Measurements from ENCODE around the gene SIRT6.
"Not testable (repeated sequence)": the region's sequence is repeated elsewhere in the genome, so short reads cannot be mapped to it uniquely, and the experiment has no call there.

SIRT6 gene

GRCh38 chr19:4174895-4175668, 7.3 kb downstream of the SIRT6 start:
- no peak for ATAC-seq
- DNase-seq: no peak

DNA sequence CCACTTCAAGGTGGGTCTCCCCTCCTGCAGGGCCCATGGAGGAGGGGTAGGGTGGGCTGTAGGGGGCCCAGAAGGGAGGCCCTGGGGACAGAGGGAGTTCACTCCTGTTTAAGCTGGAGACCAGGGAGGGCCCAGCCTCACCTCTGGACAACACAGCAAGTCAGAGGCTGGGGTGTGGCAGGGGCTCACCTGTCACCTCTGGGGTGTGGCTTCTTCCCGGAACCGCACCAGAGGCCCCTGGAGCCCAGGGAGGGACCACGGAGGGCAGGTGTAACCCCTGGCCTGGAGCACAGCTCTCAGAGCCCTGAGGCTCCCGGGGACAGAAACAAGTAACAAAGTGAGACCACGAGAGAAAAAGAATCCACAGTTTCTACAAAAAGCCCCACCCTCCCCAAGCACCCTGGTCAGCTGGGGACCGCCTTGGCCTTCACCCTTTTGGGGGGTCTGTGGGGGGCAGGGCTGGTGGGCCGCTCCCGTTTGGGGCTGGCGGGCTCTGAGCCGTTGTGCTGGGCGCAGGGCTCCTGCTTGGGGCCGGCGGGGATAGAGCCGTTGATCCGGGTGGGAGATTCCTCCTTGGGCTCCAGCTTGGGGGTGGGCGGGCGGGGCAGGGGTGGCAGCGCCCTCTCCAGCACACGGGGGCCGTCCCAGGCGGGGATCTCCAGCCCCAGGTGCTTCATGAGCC, 8.0 kb downstream of the SIRT6 start:
- DNase-seq: no peak
- no peak for ATAC-seq

- DNase-seq: no peak
- ATAC-seq: no peak
Observed at GRCh38 chr19:4173479-4174212, 8.7 kb downstream of the SIRT6 start.

DNA sequence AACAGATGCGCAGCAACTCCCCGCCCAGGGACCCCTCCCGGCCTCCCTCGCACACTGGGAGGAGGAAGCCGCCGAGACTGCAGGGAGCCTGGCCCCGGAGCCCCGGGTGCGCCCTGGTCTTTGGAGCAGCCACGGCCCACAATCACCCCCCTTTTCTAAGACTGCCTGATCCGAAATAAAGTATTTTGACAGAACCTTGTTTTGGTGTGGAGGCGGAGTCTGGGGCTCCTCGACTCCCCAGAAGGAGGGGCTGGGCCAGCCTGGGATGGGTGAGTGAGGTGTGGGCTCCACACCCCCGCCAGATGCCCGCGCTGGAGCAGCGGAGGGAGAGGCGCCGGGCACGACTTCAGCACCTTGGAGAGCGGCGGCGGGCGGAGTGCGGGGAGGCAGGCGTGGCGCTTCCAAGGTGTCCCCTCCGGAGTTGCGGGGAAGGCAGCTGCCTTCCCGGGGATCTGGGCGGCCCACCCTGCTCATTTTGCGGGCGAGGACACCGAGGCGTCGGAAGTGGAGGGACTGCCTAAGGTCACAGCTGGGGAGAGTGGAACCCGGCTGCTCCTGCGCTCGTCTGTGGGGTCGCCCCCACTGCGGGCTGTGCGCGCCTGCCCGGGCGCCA, 9.4 kb downstream of the SIRT6 start:
- DNase-seq: peak; percentile 80
- ATAC-seq: peak; percentile 41

DNA sequence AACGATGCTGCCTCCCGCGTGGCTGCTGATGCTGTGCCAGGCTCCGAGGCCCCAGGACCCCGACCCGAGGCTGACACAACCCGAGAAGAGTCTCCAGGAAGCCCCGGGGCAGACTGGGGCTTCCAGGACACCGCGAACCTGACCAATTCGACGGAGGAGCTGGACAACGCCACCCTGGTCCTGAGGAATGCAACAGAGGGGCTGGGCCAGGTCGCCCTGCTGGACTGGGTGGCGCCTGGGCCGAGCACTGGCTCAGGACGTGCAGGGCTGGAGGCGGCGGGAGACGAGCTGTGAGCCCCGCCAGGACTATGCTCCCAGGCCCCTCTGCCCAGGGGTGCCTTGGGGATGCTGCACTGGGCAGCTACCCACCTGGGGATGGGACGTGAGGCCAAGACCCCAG, 10.7 kb downstream of the SIRT6 start:
- ATAC-seq (no peak), DNase-seq (no peak)

DNA sequence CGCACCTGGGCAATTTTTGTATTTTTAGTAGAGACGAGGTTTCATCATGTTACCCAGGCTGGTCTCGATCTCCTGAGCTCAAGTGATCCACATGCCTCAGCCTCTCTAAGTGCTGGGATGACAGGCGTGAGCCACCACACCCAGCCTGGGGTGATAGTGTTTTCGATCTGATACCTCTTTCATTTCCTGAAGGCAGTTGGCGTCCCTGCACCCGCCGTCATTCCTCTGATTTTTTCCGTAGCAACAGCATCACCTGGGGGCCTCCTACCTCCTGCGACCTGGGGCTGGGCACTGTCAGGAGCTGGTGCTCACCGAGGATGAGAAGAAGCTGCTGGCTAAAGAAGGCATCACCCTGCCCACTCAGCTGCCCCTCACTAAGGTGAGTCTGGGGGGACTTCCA, 18.1 kb downstream of the SIRT6 start:
- DNase-seq (no peak), ATAC-seq (no peak)

GRCh38 chr19:4161415-4162077, 20.8 kb downstream of the SIRT6 start:
- ATAC-seq: no peak
- DNase-seq: no peak

DNA sequence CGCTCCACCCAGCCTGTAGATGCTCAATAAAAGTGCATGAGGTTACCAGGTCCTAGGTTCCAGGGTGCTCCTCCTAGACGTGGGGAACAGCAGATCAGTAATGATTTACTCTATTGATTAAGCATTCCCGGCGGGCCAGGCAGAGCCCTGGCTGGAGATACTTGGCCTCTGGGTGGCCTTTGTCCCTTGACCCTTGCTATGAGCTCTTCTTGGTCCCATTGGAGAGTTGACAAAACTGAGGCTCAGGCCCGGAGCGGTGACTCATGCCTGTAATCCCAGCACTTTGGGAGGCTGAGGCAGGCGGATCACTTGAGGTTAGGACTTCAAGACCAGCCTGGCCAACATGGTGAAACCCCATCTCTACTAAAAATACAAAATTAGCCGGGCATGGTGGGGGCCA, 24.4 kb downstream of the SIRT6 start:
- DNase-seq: not testable (repeated sequence)

GRCh38 chr19:4157164-4157563, 25.2 kb downstream of the SIRT6 start:
- no peak for ATAC-seq
- no peak for DNase-seq

More for the DNA sequence above, 24.4 kb downstream of the SIRT6 start:
- not testable (repeated sequence) for ATAC-seq

DNA sequence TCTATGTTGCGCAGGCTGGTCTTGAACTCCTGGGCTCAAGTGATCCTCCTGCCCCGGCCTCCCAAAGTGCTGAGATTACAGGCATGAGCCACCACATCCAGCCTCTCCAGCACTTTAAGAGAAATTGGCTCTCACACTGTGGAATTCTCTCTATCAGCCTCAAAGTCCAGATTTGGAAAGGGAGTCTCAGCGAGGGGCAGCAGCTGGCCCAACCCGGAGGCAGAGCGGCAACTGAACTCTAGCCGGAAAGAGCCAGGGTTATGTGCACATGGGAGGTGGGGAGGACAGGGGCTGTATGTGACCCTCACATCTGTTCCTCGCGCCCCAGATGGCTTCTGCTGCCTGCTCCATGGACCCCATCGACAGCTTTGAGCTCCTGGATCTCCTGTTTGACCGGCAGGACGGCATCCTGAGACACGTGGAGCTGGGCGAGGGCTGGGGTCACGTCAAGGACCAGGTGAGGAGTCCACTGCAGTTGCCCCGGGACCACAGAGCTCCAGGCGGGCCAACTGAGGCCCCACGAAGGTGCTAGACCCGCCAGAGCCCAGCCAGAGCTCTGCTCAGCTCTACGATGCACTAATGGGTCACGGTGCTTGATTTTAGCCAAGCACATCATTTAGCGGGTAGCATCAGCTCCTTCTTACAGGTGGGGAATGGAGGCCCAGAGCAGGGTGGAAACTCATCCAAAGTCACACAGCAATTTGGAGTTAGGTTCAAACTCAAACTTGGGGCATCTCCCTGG, 27.6 kb downstream of the SIRT6 start:
- no peak for ATAC-seq
- no peak for DNase-seq

DNA sequence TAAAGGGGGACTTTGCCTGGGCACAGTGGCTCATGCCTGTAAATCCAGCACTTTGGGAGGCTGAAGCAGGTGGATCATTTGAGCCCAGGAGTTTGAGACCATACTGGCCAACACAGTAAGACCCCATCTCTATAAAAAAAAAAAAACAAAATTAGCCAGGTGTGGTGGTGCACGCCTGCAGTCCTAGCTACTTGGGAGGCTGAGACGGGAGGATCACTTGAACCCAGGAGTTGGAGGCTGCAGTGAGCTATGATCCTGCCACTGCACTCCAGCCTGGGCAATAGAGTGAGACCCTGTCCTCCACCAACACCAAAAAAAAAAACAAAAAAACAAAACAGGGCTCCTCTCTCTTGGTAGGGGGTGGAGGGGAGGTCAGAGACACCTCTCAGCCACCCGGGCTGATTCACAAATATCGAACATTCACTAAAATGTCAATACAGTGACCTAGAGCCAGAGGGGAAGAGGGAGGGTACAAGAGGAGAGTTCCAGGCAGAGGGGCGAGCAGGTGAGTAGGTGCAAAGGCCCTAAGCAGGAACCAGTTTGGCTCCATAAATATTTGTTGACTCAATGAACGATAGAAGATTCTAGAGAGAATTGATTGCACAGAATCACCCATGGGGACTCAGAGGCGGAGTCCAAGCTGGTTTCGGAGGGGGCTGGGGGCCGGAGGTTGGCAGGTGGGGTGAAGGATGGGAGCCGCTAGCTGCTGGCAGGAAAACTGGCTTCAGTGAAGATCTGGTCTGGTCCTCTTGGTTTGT, 29.9 kb downstream of the SIRT6 start:
- DNase-seq: no peak
- ATAC-seq: no peak

- ATAC-seq (no peak), DNase-seq (no peak)
Observed at GRCh38 chr19:4151623-4152022, 30.7 kb downstream of the SIRT6 start.

GRCh38 chr19:4149518-4150288, 32.7 kb downstream of the SIRT6 start:
- no peak for ATAC-seq
- no peak for DNase-seq

GRCh38 chr19:4144666-4145249, 37.6 kb downstream of the SIRT6 start:
- DNase-seq: no peak
- ATAC-seq: no peak

DNA sequence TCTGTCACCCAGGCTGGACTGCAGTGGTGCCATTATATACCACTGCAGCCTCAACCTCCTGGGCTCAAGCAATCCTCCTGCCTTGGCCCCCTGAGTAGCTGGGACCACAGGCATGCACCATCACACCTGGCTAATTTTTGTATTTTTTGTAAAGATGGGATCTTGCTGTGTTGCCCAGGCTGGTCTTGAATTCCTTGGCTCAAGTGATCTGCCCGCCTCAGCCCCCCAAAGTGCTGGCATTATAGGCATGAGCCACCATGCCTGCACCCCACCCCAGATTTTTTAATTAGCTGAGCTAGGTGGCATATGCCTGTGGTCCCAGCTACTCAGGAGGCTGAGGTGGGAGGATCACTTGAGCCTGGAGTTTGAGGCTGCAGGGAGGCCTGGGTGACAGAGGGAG, 39.4 kb downstream of the SIRT6 start:
- DNase-seq, ATAC-seq: not testable (repeated sequence)

DNA sequence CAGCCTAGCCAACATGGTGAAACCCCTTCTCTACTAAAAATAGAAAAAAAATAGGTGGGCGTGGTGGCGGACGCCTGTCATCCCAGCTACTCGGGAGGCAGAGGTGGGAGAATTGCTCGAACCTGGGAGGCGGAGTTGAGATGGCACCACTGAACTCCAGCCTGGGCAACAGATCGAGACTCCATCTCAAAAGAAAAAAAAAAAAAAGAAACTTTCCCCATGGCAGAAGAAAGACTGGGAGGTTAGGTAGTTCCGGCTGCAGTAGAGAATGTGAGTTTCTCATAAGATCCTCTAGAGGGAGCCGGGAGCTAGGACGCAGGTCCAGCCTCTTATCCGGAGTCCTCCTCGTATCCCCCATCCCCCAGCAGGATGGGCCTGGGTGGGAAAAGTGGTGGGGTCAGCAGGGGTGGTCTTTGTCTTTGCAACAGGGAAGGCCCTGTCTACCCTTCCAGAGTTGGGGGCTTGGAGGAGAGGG, 42.1 kb downstream of the SIRT6 start:
- peak; percentile 68 for ATAC-seq
- DNase-seq: peak; percentile 37

DNA sequence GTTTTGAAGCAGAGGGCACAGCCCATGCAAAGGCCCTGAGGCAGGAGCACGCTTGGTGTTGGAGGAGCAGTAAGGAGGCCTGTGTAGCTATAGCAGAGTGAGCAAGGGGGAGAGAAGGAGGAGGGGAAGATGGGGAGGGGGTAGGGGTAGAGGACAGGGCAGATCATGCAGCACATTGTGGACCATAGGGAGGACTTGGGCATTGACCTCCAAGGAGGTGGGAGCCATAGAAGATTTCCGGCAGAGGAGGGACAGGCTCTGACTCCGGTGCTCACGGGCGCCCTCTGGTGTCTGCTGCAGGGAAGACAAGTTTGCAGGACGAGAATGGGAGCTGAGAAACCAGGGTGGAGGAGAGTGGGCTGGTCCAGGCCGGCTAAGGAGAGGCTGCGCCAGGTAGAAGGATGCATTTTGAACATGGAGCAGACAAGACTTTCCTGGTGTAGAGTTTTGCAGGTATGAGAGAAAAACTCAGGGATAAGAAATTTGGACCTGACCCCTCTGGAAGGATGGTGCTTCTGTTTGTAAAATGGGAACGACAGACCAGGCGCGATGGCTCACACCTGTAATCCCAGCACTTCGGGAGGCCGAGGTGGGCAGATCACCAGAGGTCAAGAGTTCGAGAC, 42.6 kb downstream of the SIRT6 start:
- ATAC-seq: peak; percentile 86
- DNase-seq: peak; percentile 95

GRCh38 chr19:4138445-4138844, 43.9 kb downstream of the SIRT6 start:
- ATAC-seq: no peak
- DNase-seq: no peak

DNA sequence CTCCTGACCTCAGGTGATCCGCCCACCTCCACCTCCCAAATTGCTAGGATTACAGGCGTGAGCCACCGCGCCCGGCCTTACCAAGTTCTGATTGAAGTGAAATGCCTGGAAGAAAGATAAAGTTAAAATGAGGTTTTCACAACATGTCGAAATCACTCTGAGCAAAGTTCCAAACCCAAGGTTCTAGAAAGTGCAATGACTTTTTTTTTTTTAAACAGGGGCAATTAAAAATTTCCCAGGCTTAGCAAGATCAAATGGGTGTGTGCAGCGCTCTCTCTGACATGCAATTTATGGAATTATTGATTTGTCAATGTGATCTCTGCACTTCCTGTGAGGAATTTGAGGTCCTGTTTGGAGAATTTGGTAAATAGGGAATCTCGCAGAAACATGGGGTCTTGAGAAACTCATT, 45.7 kb downstream of the SIRT6 start:
- DNase-seq (no peak), ATAC-seq (no peak)

Data from stimulated activated naive CD8-positive, alpha-beta T cell treated with anti-CD3 and anti-CD28 coated beads, Interleukin-15, Interleukin-2, amounts not matched to agents 100 U/mL and 50 U/mL, for 24 hours (primary cell).